ENCODE measurements around the gene ELP4. TPM values are rescaled to one million over a fixed set of nuclear protein-coding genes. Genes with fewer than 3 reads are reported as not detected.

The ELP4 gene
- total RNA-seq, 1 experiment from 2014 or later, result 21.4 TPM

- TF ChIP-seq CTCF (IDR thresholded peaks at IDR 0.05 in 2 of 3, conservative IDR thresholded peaks at IDR 0.05 in 1 of 3; ENCODE audit: borderline replicate concordance in 1 of 3, insufficient read depth in 1 of 3, low read depth in 2 of 3, low read length in 2 of 3) (no peak), TCF7L2 (IDR thresholded peaks at IDR 0.05; ENCODE audit: borderline replicate concordance, extremely low read depth, insufficient read depth, insufficient read length) (no peak), ATF3 (IDR thresholded peaks at IDR 0.05) (no peak)
Measured at GRCh38 chr11:31823644-31824331, 314.2 kb downstream of the ELP4 start (continued).

- Histone ChIP-seq H3K79me2 (ENCODE audit: insufficient read depth, low read length) (no peaks in the 10 kb centered on the region), H3K36me3 (ENCODE audit: control insufficient read depth in 1 of 2, insufficient read depth in 2 of 2, low read length in 2 of 2) (no peaks in the 10 kb centered on the region), H3K27me3 (ENCODE audit: insufficient read depth, low read length) (no peaks in the 10 kb centered on the region), H2AFZ (ENCODE audit: low read depth, low read length, poor library complexity, severe bottlenecking) (no peak overlapping the region), H3K27ac (ENCODE audit: low read depth, low read length) (no peak overlapping the region), H3K4me3 (replicated peaks in 1 of 2; ENCODE audit: low read depth in 1 of 2, low read length in 2 of 2) (no peak overlapping the region), H4K20me1 (ENCODE audit: insufficient read depth) (no peaks in the 10 kb centered on the region), H3K9me2 (ENCODE audit: insufficient read depth) (no peaks in the 10 kb centered on the region), H3K4me2 (ENCODE audit: low read length) (no peak overlapping the region), H3K9me3 (ENCODE audit: control insufficient read depth in 1 of 2, insufficient read depth in 1 of 2, low read depth in 1 of 2, low read length in 2 of 2) (no peaks in the 10 kb centered on the region), H3K4me1 (ENCODE audit: control insufficient read depth in 1 of 2, insufficient read depth in 2 of 2, low read length in 2 of 2) (no peaks in the 10 kb centered on the region), H3K9ac (ENCODE audit: low read length) (no peak overlapping the region)
- intact Hi-C loops (cut with micrococcal nuclease), result no loop called here
- ChIA-PET RAD21 (ENCODE audit: low non-redundant PET in 1 of 2, low total read pairs in 2 of 2, uncharacterized antibody in 2 of 2, unreplicated experiment in 2 of 2) (no interaction called here), CTCF (no interaction called here), POLR2A (no interaction called here)
- no peak for DNase-seq (ENCODE audit: low read depth, low spot score)
- TF ChIP-seq ZBTB33 (IDR thresholded peaks at IDR 0.05; ENCODE audit: extremely low read depth, insufficient replicate concordance, low read length), result no peak
- no peak for TF ChIP-seq ELF1 (IDR thresholded peaks at IDR 0.05; ENCODE audit: borderline replicate concordance, low read depth)
- no peak for TF ChIP-seq POLR2AphosphoS5 (IDR thresholded peaks at IDR 0.05; ENCODE audit: low read depth, low read length)
- no peak for TF ChIP-seq EGR1 (IDR thresholded peaks at IDR 0.05; ENCODE audit: low read depth)
- TF ChIP-seq CBX3 (IDR thresholded peaks at IDR 0.05; ENCODE audit: low read depth), result no peak
- no peak for TF ChIP-seq TCF7L2 (IDR thresholded peaks at IDR 0.05; ENCODE audit: borderline replicate concordance, extremely low read depth, insufficient read depth, insufficient read length)
- TF ChIP-seq CEBPB (IDR thresholded peaks at IDR 0.05; ENCODE audit: low read depth), result no peak
- no peak for ATAC-seq
- no TSS peak for BruUV-seq (replicated peaks)
Measured at GRCh38 chr11:31824332-31824878, 314.8 kb downstream of the ELP4 start.

All from HCT116 (cell line).